GM12874 (cell line): Measurements from ENCODE around the gene C9orf57.

Experiments used
- TF ChIP-seq, protein P1 (sequence below): IDR thresholded peaks from 2 replicates; pipeline ENCODE4 v1.5.1; 2011; ENCODE audit warnings: low read depth, mild to moderate bottlenecking, control low read depth, low read length, moderate library complexity; ENCODE audit not compliant: insufficient read depth

Gene C9orf57, protein sequence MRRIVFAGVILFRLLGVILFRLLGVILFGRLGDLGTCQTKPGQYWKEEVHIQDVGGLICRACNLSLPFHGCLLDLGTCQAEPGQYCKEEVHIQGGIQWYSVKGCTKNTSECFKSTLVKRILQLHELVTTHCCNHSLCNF

DNA sequence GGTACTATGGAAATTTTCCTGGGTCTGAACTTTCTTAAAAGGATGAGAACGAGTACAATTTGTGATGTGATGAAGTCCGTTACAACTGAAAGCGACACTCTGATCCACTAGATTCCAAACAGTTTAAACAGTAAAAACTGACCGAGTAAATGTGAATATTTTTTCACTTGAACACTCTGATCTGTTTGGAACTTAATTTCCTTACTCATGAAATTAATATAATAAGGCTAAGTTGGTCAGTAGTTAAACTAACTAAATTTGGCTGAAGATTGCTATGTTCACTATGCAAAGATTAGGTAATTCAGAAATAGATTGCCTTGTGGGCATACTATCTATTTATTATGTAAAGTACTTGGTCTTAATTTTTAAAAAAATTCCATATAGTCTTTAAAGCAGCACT lies at the start of gene C9orf57:
C9orf57 (minus strand) TSS at position 101 of the 400 bp plus-strand sequence. CDS start 1,282 bp downstream, outside the sequence.
- TF ChIP-seq, protein P1, sequence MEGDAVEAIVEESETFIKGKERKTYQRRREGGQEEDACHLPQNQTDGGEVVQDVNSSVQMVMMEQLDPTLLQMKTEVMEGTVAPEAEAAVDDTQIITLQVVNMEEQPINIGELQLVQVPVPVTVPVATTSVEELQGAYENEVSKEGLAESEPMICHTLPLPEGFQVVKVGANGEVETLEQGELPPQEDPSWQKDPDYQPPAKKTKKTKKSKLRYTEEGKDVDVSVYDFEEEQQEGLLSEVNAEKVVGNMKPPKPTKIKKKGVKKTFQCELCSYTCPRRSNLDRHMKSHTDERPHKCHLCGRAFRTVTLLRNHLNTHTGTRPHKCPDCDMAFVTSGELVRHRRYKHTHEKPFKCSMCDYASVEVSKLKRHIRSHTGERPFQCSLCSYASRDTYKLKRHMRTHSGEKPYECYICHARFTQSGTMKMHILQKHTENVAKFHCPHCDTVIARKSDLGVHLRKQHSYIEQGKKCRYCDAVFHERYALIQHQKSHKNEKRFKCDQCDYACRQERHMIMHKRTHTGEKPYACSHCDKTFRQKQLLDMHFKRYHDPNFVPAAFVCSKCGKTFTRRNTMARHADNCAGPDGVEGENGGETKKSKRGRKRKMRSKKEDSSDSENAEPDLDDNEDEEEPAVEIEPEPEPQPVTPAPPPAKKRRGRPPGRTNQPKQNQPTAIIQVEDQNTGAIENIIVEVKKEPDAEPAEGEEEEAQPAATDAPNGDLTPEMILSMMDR = no peak

DNA sequence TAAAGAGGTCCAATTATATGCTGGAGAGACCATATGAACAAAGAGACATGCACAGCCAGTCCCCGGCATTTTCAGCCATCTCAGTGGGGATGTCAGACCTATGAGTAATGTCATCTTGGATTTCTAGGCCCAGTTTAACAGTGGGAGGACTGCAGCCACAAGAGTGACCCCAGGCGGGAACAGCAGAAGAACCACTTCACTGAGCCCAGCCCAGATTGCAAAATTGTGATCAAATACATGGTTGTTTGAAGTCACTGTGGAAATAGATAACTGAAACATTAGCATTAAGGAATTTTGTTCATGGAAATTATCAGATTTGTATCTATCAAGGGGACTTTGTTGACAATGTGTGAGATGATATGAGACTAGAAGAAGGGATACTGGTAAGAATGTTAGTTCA lies 42.1 kb upstream of the C9orf57 start:
- TF ChIP-seq, protein P1 = no peak

DNA sequence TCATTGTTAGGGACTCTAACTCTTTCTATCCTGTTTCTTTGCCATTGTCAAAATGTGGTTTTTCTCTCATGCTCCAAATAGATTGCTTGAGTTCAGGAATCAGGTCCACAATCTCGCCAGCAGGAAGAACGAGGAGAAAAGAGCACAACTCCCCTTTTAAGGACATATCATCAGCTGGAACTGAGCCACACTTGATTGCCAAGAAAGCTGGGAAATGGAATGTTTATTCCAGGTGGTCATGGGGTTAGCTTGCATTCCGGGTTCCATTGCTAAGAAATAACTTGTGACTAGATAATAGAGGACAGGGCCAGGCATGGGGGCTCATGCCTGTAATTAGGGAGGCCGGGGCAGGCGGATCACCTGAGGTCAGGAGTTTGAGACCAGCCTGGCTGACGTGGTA lies 32.4 kb upstream of the C9orf57 start:
- TF ChIP-seq, protein P1 = no peak

DNA sequence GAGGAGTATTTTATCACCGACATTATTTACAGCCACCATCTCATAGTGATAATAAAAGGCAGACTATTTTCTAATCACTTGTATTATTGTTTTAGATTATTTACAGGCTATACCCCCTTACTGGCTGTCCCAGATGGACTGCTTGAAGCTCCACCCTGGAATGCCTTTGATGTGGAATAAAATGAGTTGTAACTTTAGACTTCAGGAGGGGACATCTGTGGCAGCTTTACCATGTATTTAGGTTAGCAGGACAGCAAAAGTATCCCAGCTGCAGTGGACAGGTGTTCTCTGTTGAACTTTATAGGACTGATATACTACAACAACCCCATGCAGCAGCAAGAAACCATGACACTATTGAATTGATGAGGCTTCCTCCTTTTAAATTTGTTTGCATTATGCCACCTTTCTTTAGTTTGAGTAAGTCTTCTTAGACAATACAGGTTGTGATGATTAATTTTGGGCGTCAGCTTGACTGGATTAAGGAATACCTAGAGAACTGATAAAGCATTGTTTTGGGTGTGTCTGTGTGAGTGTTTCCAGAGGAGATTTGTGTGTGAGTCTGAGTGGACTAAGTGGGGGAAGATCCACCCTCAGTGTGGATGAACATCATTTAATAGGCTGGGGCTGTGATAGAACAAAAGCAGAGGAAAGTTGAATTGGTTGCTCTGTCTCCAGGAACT lies 29.2 kb upstream of the C9orf57 start:
- TF ChIP-seq, protein P1 = no peak

DNA sequence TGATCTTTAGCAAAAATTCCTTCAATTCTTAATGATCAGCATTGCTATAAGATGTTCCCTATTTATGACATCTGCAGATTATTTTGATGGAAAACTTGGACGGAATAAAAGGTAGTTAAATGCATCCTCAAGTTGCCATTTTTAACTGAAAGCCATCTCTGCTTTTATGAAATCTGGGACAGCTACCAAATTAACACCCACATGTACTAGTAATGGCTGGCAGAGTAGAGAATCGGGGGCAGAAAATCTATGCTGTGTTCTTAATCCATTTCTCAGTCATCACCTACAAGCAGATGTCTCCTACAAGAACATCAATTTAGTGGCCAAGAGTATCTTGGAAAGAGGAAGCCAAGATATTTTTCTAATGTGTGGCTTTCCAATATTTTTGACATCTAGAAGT lies 22.1 kb upstream of the C9orf57 start:
- TF ChIP-seq, protein P1 = no peak

DNA sequence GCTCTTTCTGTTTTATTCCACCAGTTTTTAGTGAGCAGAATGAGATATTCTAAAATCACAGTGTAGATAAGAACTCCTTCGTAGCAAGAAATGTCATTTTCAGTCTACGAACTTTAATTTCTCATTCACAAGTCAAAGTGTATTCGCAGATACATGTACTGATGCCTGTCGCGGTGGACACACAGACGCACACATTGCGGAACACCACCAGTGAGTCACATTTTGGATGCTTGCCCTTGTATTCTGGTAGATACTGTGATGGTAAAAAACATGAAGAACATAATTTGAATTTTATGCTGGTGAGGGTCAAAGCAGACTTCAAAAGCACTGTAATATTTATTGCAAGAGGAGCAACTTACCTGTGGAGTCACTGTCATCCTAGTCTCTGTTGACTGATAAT lies 4.7 kb upstream of the C9orf57 start:
- TF ChIP-seq, protein P1 = no peak

DNA sequence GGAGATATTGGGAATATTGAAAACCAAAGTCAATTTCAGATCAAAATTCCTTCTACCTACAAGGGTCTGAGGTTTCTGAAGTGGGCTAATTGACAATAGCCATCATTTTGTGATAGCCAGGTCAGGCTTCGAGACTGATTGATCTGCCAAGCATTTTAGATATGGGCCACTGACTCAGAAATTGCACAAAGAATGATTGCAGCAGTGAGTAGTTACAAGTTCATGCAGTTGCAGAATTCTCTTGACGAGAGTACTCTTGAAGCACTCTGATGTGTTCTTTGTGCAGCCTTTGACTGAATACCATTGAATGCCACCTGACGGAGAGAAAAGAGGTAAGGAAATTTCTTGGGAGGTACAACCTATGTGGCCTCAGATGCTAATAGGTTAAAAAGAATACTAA lies 8.3 kb downstream of the C9orf57 start:
- TF ChIP-seq, protein P1 = no peak
